ENCODE measurements around the gene CD3G. TPM values are rescaled to one million over a fixed set of nuclear protein-coding genes. Genes with fewer than 3 reads are reported as not detected.

CD3G gene
- total RNA-seq, 1 experiment from 2014 or later: 0.15 TPM

DNA sequence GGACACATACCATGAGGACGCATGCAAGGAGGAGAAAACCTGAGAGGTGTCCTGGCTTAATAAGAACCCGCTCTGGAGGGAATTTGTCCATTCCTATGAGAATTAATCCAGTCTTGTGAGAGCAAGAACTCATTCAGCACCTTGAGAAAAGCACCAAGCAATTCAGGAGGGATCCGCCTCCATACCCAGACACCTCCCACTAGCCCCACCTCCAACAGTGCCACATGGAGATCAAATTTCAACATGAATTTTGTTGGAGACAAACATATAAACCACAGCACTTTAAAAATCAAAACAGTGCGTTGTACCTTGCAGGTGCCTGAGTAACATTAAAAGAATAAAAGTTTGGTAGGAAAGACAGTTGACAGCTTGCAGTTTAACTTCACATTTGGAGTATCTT is 26.6 kb downstream of the CD3G start:
- peaks cover 48% of the 10 kb centered on the region for H3K36me3 ChIP-seq (ENCODE audit: control insufficient read depth, insufficient read depth, low read length)
- in situ Hi-C loops (cut with HindIII; ENCODE audit: low pct_unique_long_range_greater_than_20kb, low sequenced_read_pairs): no loop called here
- H3K27ac ChIP-seq (ENCODE audit: low read length): no peak overlapping the region
- CTCF ChIA-PET: interaction anchor here (0.6 kb wide), 1 partner anchor 224 kb away, joined by 3 read pairs; no protein-coding TSS in a partner anchor
- no TSS peak for BruUV-seq (replicated peaks)
- POLR2A ChIA-PET: interaction anchor here (0.6 kb wide), 1 partner anchor 114 kb away, joined by 3 read pairs; no protein-coding TSS in a partner anchor
- H3K4me3 ChIP-seq (ENCODE audit: low read depth in 2 of 2, low read length in 2 of 2): no peak overlapping the region
- no peaks in the 10 kb centered on the region for H3K27me3 ChIP-seq (ENCODE audit: control insufficient read depth, insufficient read depth, low read length)
- ATAC-seq (no peak; the same call in 1 of the 2 replicates), DNase-seq (ENCODE audit: low read depth, low spot score) (no peak)
- no peak for TF ChIP-seq TCF7L2 (IDR thresholded peaks at IDR 0.05; ENCODE audit: low read depth, low read length)
- TF ChIP-seq POLR2AphosphoS5 (IDR thresholded peaks at IDR 0.05; ENCODE audit: low read depth, low read length): no peak
- TF ChIP-seq SIN3A (IDR thresholded peaks at IDR 0.05; ENCODE audit: borderline replicate concordance, insufficient read depth, low read depth, low read length): no peak
- TF ChIP-seq, protein P1, sequence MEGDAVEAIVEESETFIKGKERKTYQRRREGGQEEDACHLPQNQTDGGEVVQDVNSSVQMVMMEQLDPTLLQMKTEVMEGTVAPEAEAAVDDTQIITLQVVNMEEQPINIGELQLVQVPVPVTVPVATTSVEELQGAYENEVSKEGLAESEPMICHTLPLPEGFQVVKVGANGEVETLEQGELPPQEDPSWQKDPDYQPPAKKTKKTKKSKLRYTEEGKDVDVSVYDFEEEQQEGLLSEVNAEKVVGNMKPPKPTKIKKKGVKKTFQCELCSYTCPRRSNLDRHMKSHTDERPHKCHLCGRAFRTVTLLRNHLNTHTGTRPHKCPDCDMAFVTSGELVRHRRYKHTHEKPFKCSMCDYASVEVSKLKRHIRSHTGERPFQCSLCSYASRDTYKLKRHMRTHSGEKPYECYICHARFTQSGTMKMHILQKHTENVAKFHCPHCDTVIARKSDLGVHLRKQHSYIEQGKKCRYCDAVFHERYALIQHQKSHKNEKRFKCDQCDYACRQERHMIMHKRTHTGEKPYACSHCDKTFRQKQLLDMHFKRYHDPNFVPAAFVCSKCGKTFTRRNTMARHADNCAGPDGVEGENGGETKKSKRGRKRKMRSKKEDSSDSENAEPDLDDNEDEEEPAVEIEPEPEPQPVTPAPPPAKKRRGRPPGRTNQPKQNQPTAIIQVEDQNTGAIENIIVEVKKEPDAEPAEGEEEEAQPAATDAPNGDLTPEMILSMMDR (IDR thresholded peaks at IDR 0.05): no peak
- TF ChIP-seq, protein P2, sequence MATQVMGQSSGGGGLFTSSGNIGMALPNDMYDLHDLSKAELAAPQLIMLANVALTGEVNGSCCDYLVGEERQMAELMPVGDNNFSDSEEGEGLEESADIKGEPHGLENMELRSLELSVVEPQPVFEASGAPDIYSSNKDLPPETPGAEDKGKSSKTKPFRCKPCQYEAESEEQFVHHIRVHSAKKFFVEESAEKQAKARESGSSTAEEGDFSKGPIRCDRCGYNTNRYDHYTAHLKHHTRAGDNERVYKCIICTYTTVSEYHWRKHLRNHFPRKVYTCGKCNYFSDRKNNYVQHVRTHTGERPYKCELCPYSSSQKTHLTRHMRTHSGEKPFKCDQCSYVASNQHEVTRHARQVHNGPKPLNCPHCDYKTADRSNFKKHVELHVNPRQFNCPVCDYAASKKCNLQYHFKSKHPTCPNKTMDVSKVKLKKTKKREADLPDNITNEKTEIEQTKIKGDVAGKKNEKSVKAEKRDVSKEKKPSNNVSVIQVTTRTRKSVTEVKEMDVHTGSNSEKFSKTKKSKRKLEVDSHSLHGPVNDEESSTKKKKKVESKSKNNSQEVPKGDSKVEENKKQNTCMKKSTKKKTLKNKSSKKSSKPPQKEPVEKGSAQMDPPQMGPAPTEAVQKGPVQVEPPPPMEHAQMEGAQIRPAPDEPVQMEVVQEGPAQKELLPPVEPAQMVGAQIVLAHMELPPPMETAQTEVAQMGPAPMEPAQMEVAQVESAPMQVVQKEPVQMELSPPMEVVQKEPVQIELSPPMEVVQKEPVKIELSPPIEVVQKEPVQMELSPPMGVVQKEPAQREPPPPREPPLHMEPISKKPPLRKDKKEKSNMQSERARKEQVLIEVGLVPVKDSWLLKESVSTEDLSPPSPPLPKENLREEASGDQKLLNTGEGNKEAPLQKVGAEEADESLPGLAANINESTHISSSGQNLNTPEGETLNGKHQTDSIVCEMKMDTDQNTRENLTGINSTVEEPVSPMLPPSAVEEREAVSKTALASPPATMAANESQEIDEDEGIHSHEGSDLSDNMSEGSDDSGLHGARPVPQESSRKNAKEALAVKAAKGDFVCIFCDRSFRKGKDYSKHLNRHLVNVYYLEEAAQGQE (IDR thresholded peaks at IDR 0.05; ENCODE audit: insufficient read depth in 1 of 2, low read depth in 2 of 2, low read length in 1 of 2): no peak
- intact Hi-C loops (cut with micrococcal nuclease; ENCODE audit: unreplicated experiment): no loop called here
- no peaks in the 10 kb centered on the region for H3K9me3 ChIP-seq (ENCODE audit: control insufficient read depth, insufficient read depth, low read depth, low read length)
- no peaks in the 10 kb centered on the region for H3K4me1 ChIP-seq (ENCODE audit: control insufficient read depth, insufficient read depth, low read length)

DNA sequence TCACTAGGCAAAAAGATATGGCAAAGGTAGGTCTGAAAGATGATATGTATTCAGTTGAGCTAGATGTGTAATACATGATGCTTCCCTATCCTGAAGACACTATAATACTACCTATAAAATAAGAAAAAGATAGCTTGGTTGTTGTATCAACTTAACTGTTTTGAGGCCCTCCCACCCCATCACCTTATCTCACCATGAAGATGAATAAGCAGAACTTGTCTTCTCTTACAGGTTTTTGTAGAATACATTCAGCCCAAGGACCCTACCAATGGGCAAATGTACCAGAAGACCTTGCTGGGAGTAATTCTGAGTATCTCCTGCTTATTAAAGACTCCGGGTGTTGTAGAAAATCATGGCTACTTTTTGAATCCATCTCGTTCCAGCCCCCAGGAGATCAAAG is 29.1 kb downstream of the CD3G start:
- Histone ChIP-seq H3K27me3 (ENCODE audit: control insufficient read depth, insufficient read depth, low read length) (no peaks in the 10 kb centered on the region), H3K27ac (ENCODE audit: low read length) (no peak overlapping the region), H3K36me3 (ENCODE audit: control insufficient read depth, insufficient read depth, low read length) (peaks cover 36% of the 10 kb centered on the region), H3K9me3 (ENCODE audit: control insufficient read depth, insufficient read depth, low read depth, low read length) (no peaks in the 10 kb centered on the region), H3K4me1 (ENCODE audit: control insufficient read depth, insufficient read depth, low read length) (no peaks in the 10 kb centered on the region), H3K4me3 (ENCODE audit: low read depth in 2 of 2, low read length in 2 of 2) (no peak overlapping the region)
- intact Hi-C loops (cut with micrococcal nuclease; ENCODE audit: unreplicated experiment): no loop called here
- ATAC-seq (no peak), DNase-seq (ENCODE audit: low read depth, low spot score) (no peak)
- BruUV-seq (replicated peaks): TSS peak; percentile 19
- in situ Hi-C loops (cut with HindIII; ENCODE audit: low pct_unique_long_range_greater_than_20kb, low sequenced_read_pairs): no loop called here
- CTCF ChIA-PET: no interaction called here
- POLR2A ChIA-PET: no interaction called here
- TF ChIP-seq, protein P2 (IDR thresholded peaks at IDR 0.05; ENCODE audit: insufficient read depth in 1 of 2, low read depth in 2 of 2, low read length in 1 of 2): no peak
- TF ChIP-seq TCF7L2 (IDR thresholded peaks at IDR 0.05; ENCODE audit: low read depth, low read length) (no peak), POLR2AphosphoS5 (IDR thresholded peaks at IDR 0.05; ENCODE audit: low read depth, low read length) (no peak), SIN3A (IDR thresholded peaks at IDR 0.05; ENCODE audit: borderline replicate concordance, insufficient read depth, low read depth, low read length) (no peak)
- TF ChIP-seq, protein P1 (IDR thresholded peaks at IDR 0.05): no peak
